GM19328 (cell line): Measurements from ENCODE around the gene RAMAC.
"Not testable (repeated sequence)": the region's sequence is repeated elsewhere in the genome, so short reads cannot be mapped to it uniquely, and the experiment has no call there.

Experiments
- ATAC-seq: cut with Tn5 transposase; IDR thresholded peaks from one replicate; pipeline ENCODE4 v1.9.1; 2021; ENCODE audit warnings: mild to moderate bottlenecking, moderate library complexity; ENCODE audit not compliant: unreplicated experiment

Gene RAMAC

GRCh38 chr15:82966671-82967071, 19.3 kb upstream of the RAMAC start:
- ATAC-seq = peak; percentile 72

GRCh38 chr15:82968066-82968465, 17.9 kb upstream of the RAMAC start:
- no peak for ATAC-seq

- no peak for ATAC-seq
These were observed 16.7 kb upstream of the RAMAC start for GRCh38 chr15:82969353-82969752.

- no peak for ATAC-seq
These were observed 15.8 kb upstream of the RAMAC start for GRCh38 chr15:82970078-82970686.

- no peak for ATAC-seq
These were observed 15.3 kb upstream of the RAMAC start for GRCh38 chr15:82970696-82971095.

- ATAC-seq = no peak
These were observed 14.6 kb upstream of the RAMAC start for GRCh38 chr15:82971218-82971984.

GRCh38 chr15:82972990-82973389, 13.0 kb upstream of the RAMAC start:
- ATAC-seq = no peak

- no peak for ATAC-seq
These were observed 8.9 kb upstream of the RAMAC start for GRCh38 chr15:82977076-82977475.

- no peak for ATAC-seq
These were observed 7.6 kb upstream of the RAMAC start for GRCh38 chr15:82978438-82978837.

- no peak for ATAC-seq
These were observed 6.3 kb upstream of the RAMAC start for GRCh38 chr15:82979726-82980125.

GRCh38 chr15:82980981-82981380, 5.0 kb upstream of the RAMAC start:
- no peak for ATAC-seq

GRCh38 chr15:82986442-82986780, 401 bp downstream of the RAMAC start:
- no peak for ATAC-seq

GRCh38 chr15:82992436-82992998, 6.5 kb downstream of the RAMAC start:
- no peak for ATAC-seq

GRCh38 chr15:82993144-82993543, 7.1 kb downstream of the RAMAC start:
- ATAC-seq = no peak

- ATAC-seq = no peak
These were observed 9.1 kb downstream of the RAMAC start for GRCh38 chr15:82995076-82995475.

- no peak for ATAC-seq
These were observed 9.9 kb downstream of the RAMAC start for GRCh38 chr15:82995938-82996337.

GRCh38 chr15:82999426-82999825, 13.4 kb downstream of the RAMAC start:
- no peak for ATAC-seq

GRCh38 chr15:82999905-83000671, 14.1 kb downstream of the RAMAC start:
- ATAC-seq = peak; percentile 62

GRCh38 chr15:83000672-83001031, 14.6 kb downstream of the RAMAC start:
- ATAC-seq = not testable (repeated sequence)

GRCh38 chr15:83010709-83011270, 24.8 kb downstream of the RAMAC start:
- ATAC-seq = peak; percentile 51
